Ovary (tissue), 3 donors: ENCODE data around the gene CARD10.

Experiments
- EP300 ChIP-seq: sonication (generic); formaldehyde crosslinking; IDR thresholded peaks from one replicate; pipeline ENCODE4 v1.6.1; 2017; ENCODE audit warnings: antibody characterized with exemption
- POLR2A ChIP-seq: fragments of 450-650 bp; IDR thresholded peaks from one replicate; pipeline ENCODE4 v1.6.1; 2017; ENCODE audit warnings: antibody characterized with exemption, mild to moderate bottlenecking, moderate library complexity
- TF ChIP-seq, protein P1 (sequence below), 3 donors: fragments of 450-650 bp in 2 of 3; fragments of 200-600 bp in 1 of 3; IDR thresholded peaks; one replicate each; pipeline versions ENCODE4 v1.5.1 to v1.8.0; 2016 to 2022; ENCODE audit warnings: antibody characterized with exemption in 3 of 3, mild to moderate bottlenecking in 1 of 3
- donor health status: DM: no; HTN: no; CAD: no.

DNA sequence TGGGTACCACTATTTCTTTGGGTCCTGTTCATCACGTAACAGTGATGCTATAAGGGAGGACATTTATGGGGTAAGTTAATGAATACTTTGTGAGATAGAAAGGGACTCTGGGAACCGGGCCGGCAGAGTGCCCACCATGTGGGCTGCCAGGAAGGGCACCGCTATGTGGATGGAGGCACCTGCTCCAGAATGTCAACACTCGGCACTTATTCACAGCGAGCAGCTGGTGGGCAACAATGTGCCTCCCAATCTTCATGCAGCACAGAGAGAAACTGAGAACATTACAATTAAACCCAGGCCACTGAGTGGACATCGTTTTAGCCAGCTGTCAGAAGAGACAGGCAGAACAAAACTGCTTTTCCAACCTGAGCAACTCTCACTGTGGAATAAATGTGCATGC, 76.1 kb downstream of the CARD10 start:
- TF ChIP-seq, protein P1, sequence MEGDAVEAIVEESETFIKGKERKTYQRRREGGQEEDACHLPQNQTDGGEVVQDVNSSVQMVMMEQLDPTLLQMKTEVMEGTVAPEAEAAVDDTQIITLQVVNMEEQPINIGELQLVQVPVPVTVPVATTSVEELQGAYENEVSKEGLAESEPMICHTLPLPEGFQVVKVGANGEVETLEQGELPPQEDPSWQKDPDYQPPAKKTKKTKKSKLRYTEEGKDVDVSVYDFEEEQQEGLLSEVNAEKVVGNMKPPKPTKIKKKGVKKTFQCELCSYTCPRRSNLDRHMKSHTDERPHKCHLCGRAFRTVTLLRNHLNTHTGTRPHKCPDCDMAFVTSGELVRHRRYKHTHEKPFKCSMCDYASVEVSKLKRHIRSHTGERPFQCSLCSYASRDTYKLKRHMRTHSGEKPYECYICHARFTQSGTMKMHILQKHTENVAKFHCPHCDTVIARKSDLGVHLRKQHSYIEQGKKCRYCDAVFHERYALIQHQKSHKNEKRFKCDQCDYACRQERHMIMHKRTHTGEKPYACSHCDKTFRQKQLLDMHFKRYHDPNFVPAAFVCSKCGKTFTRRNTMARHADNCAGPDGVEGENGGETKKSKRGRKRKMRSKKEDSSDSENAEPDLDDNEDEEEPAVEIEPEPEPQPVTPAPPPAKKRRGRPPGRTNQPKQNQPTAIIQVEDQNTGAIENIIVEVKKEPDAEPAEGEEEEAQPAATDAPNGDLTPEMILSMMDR (IDR thresholded peaks at IDR 0.05) = no peak
- TF ChIP-seq POLR2A (no peak), EP300 (no peak)
